HG03139 (cell line): ENCODE data around the gene CCDC120.

Experiments
- ATAC-seq: cut with Tn5 transposase; IDR thresholded peaks from one replicate; pipeline ENCODE4 v1.9.1; 2021; ENCODE audit not compliant: unreplicated experiment

CCDC120 gene

DNA sequence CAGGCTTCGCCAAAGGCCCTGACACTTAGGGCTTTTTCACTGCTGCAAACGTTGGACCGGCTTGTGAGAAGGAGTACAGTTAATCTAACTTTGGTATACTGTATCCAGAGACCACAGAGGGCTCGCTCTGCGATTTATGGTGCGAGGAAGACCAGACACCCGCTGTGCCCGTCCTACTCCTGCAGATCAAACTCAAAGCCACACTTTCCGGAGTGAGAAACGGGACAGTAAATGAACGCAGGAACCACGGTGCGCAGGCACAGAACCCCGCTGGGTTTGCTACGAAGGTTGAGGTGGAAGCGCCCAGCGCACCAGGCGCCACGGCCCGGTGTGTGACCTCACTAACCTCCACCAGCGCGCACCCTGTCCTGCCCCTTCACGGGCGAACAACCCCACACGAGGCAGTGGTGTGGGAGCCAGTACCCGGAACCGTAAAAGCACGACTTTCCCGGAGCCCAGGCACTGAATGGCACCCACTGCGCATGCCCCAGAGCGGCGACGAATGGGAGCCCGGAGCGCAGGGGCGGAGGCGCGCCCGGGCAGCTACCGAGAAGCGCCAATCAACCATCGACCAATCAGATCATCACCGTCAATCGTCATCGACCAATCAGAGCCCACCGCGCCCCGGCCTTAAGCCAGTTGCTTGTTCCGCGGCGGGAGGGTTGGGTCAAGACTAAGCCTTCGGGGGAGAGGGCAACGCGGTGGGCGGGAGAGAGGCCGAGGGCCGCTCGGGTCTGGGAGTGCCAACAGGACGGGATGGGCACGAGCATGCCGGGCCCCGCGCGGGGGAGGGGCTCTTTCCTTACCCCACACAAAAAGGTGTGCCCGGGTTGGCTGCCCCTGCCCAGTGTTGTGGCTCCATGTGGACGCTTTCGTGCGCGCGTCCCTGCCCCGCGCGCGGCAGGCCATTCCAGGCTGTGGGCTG lies 42.2 kb downstream of the CCDC120 start:
- peak; percentile 93 for ATAC-seq

DNA sequence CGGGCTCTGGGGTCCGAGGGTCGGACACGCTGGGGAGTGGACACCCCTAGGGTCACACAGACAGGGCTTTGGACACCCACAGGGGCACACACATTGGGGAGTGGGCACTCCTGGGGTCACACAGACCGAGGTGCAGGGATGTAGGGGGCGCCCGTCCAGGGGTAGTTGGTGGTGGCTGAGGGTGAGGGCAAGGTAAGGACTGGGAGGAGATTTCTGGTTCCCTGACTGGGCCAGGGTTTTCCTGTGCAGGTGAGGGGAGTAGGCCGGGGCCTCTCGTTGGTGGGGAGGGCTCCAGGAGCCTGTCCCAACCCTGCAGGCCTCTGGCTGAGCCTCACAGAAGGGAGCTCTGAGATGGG lies 42.8 kb downstream of the CCDC120 start:
- ATAC-seq = no peak

DNA sequence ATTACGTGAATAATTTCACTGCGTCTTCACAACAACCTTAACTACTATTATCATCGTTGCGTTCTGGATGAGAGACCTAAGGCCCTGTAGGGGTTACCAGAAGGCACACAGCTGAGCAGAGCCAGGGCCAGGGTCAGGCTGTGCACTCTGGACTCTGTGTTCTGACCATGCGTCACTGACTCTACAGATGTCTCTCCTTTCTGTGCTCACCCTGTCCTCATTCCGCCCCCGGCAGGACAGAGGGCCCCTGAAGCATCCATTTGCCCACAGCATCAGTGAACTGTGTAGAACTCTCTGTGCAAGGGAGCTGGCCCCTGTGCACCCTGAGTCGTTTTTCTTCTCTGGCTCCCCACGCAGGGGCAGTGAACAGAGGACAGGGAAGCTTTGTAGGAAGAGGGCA lies 43.4 kb downstream of the CCDC120 start:
- ATAC-seq = no peak

DNA sequence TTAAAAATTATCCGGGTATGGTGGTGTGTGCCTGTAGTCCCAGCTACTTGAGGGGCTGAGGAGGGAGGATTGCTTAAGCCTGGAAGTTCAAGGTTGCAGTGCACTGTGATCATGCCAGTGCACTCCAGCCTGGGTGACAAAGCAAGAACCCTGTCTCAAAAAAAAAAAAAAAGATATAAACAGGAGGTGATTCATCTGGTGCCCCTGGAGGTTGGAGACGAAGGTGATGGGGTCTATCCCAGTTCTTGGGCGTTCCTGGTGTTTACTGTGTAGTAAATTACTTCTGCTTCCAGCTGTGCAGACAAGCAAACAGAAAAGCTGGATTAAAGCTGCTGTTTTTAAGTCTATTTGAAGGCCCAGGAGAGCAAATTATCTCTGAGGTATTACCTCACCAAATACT lies 44.8 kb downstream of the CCDC120 start:
- ATAC-seq = no peak

DNA sequence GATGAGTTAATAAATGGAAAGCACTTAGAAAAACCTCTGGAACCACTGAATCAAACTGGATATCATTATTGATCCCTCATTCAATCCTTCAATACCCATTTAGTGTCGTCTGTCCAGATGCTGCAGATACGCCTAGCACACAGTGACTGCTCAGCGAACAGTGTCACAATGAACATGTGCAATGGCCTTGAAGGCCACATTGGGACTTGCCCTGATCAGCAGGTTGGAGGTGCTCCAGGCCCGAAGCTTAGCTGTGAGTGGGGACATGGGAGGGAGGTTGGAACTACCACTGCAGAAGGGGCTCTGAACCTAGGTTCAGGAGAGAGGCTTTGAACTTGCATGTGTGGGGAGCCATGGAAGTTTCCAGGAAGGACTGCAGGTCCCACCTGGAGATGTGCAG lies 47.5 kb downstream of the CCDC120 start:
- ATAC-seq = no peak

DNA sequence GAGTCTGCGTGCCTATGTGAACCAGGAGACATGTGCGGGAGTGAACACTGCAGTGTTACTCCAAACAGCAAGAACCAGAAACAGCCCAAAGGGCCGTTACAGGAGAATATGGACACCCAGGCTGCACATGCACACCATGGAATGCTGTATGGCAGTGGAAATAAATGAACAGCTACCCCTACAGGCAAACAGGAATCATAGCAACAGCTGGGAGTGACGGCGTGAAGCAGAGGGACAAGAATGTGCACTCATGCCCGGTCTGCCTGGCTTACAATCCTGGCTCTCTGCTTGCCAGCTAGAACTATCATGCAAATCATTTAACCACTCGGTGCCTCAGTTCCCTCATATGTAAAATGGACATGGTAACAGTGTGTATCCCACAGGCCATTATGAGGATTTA lies 48.1 kb downstream of the CCDC120 start:
- ATAC-seq = no peak

DNA sequence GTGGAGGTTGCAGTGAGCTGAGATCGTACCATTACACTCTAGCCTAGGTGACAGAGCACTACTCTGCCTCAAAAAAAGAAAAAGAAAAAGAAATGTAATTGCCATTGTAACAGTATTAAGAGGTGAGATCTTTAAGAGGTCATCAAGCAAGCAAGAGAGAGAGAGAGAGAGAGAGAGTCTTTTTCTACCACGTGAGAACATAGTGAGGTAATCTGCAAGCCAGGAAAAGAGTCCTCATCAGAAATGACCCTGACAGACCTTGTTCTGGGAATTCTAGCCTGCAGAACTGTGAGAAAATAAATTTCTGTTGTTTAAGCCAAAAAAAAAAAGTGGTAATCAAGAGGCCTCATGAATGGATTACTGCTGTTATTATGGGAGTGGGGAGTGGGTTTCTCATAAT lies 49.8 kb downstream of the CCDC120 start:
- ATAC-seq = no peak

DNA sequence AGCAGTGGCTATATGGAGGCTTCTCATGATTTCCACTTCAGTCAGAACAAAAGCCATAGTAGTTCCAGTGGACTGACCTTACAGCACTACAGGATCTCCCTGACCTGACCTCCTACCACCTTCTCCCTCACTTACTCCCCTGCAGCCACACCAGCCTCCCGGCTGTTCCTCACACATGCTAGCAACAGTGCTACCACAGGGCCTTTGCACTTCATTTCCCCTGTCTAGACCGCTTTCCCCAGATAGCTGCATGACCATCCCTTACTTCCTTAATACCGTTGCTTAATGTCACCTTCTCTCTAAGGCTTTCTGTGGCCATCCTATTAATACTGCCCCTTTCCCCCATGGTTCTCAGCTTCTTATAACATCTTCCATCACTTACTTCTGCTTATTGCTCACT lies 51.6 kb downstream of the CCDC120 start:
- no peak for ATAC-seq

DNA sequence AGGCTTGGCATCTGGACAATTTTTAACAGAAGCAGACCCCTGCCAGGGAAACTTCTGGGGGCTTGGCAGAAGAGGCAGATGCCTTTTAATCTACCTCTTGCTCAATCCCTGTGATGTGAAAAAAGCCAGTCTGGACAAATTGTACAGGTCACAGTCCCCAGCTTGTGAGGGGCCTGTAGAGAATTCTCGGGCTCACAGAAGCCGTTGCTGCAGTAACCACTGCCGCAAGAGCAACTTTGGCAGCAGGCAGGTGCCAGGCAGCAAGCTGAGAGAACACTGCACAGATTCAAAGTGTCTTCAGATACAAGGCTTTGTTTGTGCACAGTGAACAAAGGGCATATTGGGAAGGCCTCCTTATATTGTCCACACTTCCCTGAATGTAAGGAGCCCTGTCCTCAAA lies 53.0 kb downstream of the CCDC120 start:
- no peak for ATAC-seq

DNA sequence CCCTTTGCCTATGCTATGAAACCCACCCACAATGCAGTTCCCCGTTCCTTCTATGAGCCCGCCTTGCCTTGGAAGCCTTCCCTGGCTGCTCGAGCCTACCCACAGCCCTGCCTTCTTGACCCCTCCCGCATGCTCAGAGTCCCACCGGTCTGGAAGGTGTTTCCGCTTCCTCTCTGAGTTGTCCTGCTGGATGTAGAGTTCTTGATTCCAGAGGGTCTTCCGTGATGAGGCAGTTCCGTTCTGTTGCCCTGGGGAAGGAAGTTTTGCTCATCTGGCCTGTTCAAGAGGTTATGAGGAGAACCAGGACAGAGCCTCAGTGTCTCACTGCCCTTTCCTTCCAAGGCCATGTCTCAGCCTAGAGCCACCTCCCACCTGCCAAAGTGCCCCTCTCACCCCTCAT lies 57.3 kb downstream of the CCDC120 start:
- no peak for ATAC-seq

DNA sequence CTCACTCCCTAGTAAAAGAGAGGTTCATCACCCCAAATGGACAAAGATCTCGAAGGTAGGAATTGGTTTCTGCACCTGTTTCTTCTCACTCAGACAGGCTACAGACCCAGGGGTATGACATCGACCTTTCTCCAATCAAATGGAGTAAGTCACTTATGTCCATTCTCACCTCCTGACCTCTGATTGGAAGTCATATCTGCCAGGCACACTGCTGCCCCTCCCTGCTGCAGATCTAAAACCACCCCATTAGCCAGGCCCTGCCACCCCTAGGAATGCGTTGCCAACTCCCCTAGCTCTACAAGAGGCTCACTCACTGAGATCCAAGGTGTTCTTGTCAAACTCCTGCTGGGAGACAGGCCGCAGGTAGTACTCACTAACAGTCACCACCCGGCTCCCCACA lies 57.9 kb downstream of the CCDC120 start:
- ATAC-seq = no peak

DNA sequence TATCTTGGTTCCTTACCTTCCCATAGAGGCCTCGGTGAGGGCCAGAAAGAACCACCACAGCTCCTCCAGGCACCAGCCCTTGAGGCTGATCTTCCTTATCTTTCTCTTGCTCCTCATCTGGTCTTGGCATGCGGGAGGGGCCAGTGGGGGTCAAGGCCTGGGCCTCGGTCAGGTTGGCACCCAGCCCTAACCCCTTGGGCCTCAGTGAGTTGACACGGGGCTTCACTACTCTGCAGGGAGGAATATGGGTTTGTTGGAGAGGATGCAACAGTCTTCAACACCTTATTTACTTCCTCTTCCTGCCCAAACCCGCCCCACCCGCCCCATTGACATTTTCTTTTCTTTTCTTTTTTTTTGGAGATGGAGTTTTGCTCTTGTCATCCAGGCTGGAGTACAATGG lies 58.8 kb downstream of the CCDC120 start:
- no peak for ATAC-seq
